ENCODE results near the gene IPCEF1.
"Not testable (repeated sequence)": the region's sequence is repeated elsewhere in the genome, so short reads cannot be mapped to it uniquely, and the experiment has no call there.

The IPCEF1 gene

GRCh38 chr6:154187203-154187602 is 169.4 kb downstream of the IPCEF1 start:
- WGBS, 2 experiments = 92 to 96% methylated on average over 2 to 3 of the region's 3 CpGs

GRCh38 chr6:154179434-154179833 is 177.2 kb downstream of the IPCEF1 start:
- H3K4me1 ChIP-seq (ENCODE audit: control insufficient read depth, insufficient read depth, low read length) = no peaks in the 10 kb centered on the region
- no peaks in the 10 kb centered on the region for H3K36me3 ChIP-seq (ENCODE audit: control insufficient read depth, insufficient read depth, low read length)
- 95 to 96% methylated on average over 5 of the region's 5 CpGs for WGBS, 2 experiments
- H3K27ac ChIP-seq (ENCODE audit: insufficient read depth, low read depth, low read length, poor library complexity, severe bottlenecking) = no peak overlapping the region
- H3K4me3 ChIP-seq (ENCODE audit: insufficient read depth, low read depth, low read length) = no peak overlapping the region
- H3K9me3 ChIP-seq (ENCODE audit: control insufficient read depth, low read length) = no peaks in the 10 kb centered on the region
- H3K27me3 ChIP-seq (ENCODE audit: control insufficient read depth, insufficient read depth, low read length, poor library complexity, severe bottlenecking) = no peaks in the 10 kb centered on the region

More at GRCh38 chr6:154187203-154187602, 169.4 kb downstream of the IPCEF1 start:
- no peaks in the 10 kb centered on the region for H3K4me1 ChIP-seq (ENCODE audit: control insufficient read depth, insufficient read depth, low read length)
- H3K4me3 ChIP-seq (ENCODE audit: insufficient read depth, low read depth, low read length) = no peak overlapping the region
- H3K36me3 ChIP-seq (ENCODE audit: control insufficient read depth, insufficient read depth, low read length) = no peaks in the 10 kb centered on the region
- no peaks in the 10 kb centered on the region for H3K9me3 ChIP-seq (ENCODE audit: control insufficient read depth, low read length)
- no peaks in the 10 kb centered on the region for H3K27me3 ChIP-seq (ENCODE audit: control insufficient read depth, insufficient read depth, low read length, poor library complexity, severe bottlenecking)
- H3K27ac ChIP-seq (ENCODE audit: insufficient read depth, low read depth, low read length, poor library complexity, severe bottlenecking) = no peak overlapping the region

- not testable (repeated sequence) for H3K27ac ChIP-seq (ENCODE audit: insufficient read depth, low read depth, low read length, poor library complexity, severe bottlenecking); H3K27me3 ChIP-seq (ENCODE audit: control insufficient read depth, insufficient read depth, low read length, poor library complexity, severe bottlenecking); H3K4me3 ChIP-seq (ENCODE audit: insufficient read depth, low read depth, low read length); H3K36me3 ChIP-seq (ENCODE audit: control insufficient read depth, insufficient read depth, low read length); H3K9me3 ChIP-seq (ENCODE audit: control insufficient read depth, low read length); H3K4me1 ChIP-seq (ENCODE audit: control insufficient read depth, insufficient read depth, low read length)
- WGBS, 2 experiments = 85 to 88% methylated on average over 5 of the region's 5 CpGs
These were observed 184.2 kb downstream of the IPCEF1 start for GRCh38 chr6:154172393-154172792.

GRCh38 chr6:154170106-154170505 is 186.5 kb downstream of the IPCEF1 start:
- Histone ChIP-seq H3K36me3 (ENCODE audit: control insufficient read depth, insufficient read depth, low read length) (no peaks in the 10 kb centered on the region), H3K4me1 (ENCODE audit: control insufficient read depth, insufficient read depth, low read length) (no peaks in the 10 kb centered on the region), H3K9me3 (ENCODE audit: control insufficient read depth, low read length) (no peaks in the 10 kb centered on the region), H3K27me3 (ENCODE audit: control insufficient read depth, insufficient read depth, low read length, poor library complexity, severe bottlenecking) (no peaks in the 10 kb centered on the region), H3K4me3 (ENCODE audit: insufficient read depth, low read depth, low read length) (no peak overlapping the region), H3K27ac (ENCODE audit: insufficient read depth, low read depth, low read length, poor library complexity, severe bottlenecking) (no peak overlapping the region)
- 86 to 88% methylated on average over 2 of the region's 2 CpGs for whole genome bisulfite sequencing, 2 experiments

- WGBS, 2 experiments = 88 to 96% methylated on average over 5 of the region's 5 CpGs
- H3K36me3 ChIP-seq (ENCODE audit: control insufficient read depth, insufficient read depth, low read length) = no peaks in the 10 kb centered on the region
- no peak overlapping the region for H3K4me3 ChIP-seq (ENCODE audit: insufficient read depth, low read depth, low read length)
- H3K4me1 ChIP-seq (ENCODE audit: control insufficient read depth, insufficient read depth, low read length) = no peaks in the 10 kb centered on the region
- no peaks in the 10 kb centered on the region for H3K27me3 ChIP-seq (ENCODE audit: control insufficient read depth, insufficient read depth, low read length, poor library complexity, severe bottlenecking)
- no peaks in the 10 kb centered on the region for H3K9me3 ChIP-seq (ENCODE audit: control insufficient read depth, low read length)
- no peak overlapping the region for H3K27ac ChIP-seq (ENCODE audit: insufficient read depth, low read depth, low read length, poor library complexity, severe bottlenecking)
These were observed 187.3 kb downstream of the IPCEF1 start for GRCh38 chr6:154169193-154169847.

GRCh38 chr6:154167126-154167525 is 189.5 kb downstream of the IPCEF1 start:
- no peak overlapping the region for H3K4me3 ChIP-seq (ENCODE audit: insufficient read depth, low read depth, low read length)
- H3K4me1 ChIP-seq (ENCODE audit: control insufficient read depth, insufficient read depth, low read length) = no peaks in the 10 kb centered on the region
- H3K9me3 ChIP-seq (ENCODE audit: control insufficient read depth, low read length) = no peaks in the 10 kb centered on the region
- 96 to 97% methylated on average over 2 of the region's 2 CpGs for WGBS, 2 experiments
- no peaks in the 10 kb centered on the region for H3K27me3 ChIP-seq (ENCODE audit: control insufficient read depth, insufficient read depth, low read length, poor library complexity, severe bottlenecking)
- no peak overlapping the region for H3K27ac ChIP-seq (ENCODE audit: insufficient read depth, low read depth, low read length, poor library complexity, severe bottlenecking)
- H3K36me3 ChIP-seq (ENCODE audit: control insufficient read depth, insufficient read depth, low read length) = no peaks in the 10 kb centered on the region

GRCh38 chr6:154166140-154166539 is 190.5 kb downstream of the IPCEF1 start:
- WGBS, 2 experiments = 91 to 93% methylated on average over 9 of the region's 9 CpGs
- no peaks in the 10 kb centered on the region for H3K9me3 ChIP-seq (ENCODE audit: control insufficient read depth, low read length)
- H3K27ac ChIP-seq (ENCODE audit: insufficient read depth, low read depth, low read length, poor library complexity, severe bottlenecking) = no peak overlapping the region
- no peaks in the 10 kb centered on the region for H3K36me3 ChIP-seq (ENCODE audit: control insufficient read depth, insufficient read depth, low read length)
- no peaks in the 10 kb centered on the region for H3K27me3 ChIP-seq (ENCODE audit: control insufficient read depth, insufficient read depth, low read length, poor library complexity, severe bottlenecking)
- H3K4me1 ChIP-seq (ENCODE audit: control insufficient read depth, insufficient read depth, low read length) = no peaks in the 10 kb centered on the region
- no peak overlapping the region for H3K4me3 ChIP-seq (ENCODE audit: insufficient read depth, low read depth, low read length)

GRCh38 chr6:154165478-154165877 is 191.1 kb downstream of the IPCEF1 start:
- 93 to 97% methylated on average over 2 of the region's 2 CpGs for WGBS, 2 experiments
- H3K27ac ChIP-seq (ENCODE audit: insufficient read depth, low read depth, low read length, poor library complexity, severe bottlenecking) = no peak overlapping the region
- no peaks in the 10 kb centered on the region for H3K4me1 ChIP-seq (ENCODE audit: control insufficient read depth, insufficient read depth, low read length)
- no peaks in the 10 kb centered on the region for H3K27me3 ChIP-seq (ENCODE audit: control insufficient read depth, insufficient read depth, low read length, poor library complexity, severe bottlenecking)
- H3K36me3 ChIP-seq (ENCODE audit: control insufficient read depth, insufficient read depth, low read length) = no peaks in the 10 kb centered on the region
- no peak overlapping the region for H3K4me3 ChIP-seq (ENCODE audit: insufficient read depth, low read depth, low read length)
- no peaks in the 10 kb centered on the region for H3K9me3 ChIP-seq (ENCODE audit: control insufficient read depth, low read length)

- Histone ChIP-seq H3K4me1 (ENCODE audit: control insufficient read depth, insufficient read depth, low read length) (no peaks in the 10 kb centered on the region), H3K36me3 (ENCODE audit: control insufficient read depth, insufficient read depth, low read length) (no peaks in the 10 kb centered on the region), H3K9me3 (ENCODE audit: control insufficient read depth, low read length) (no peaks in the 10 kb centered on the region), H3K27me3 (ENCODE audit: control insufficient read depth, insufficient read depth, low read length, poor library complexity, severe bottlenecking) (no peaks in the 10 kb centered on the region), H3K4me3 (ENCODE audit: insufficient read depth, low read depth, low read length) (no peak overlapping the region), H3K27ac (ENCODE audit: insufficient read depth, low read depth, low read length, poor library complexity, severe bottlenecking) (no peak overlapping the region)
- WGBS, 2 experiments = 94% methylated on average over 5 of the region's 5 CpGs
These were observed 192.2 kb downstream of the IPCEF1 start for GRCh38 chr6:154164397-154164796.

- 89 to 92% methylated on average over 3 of the region's 3 CpGs for WGBS, 2 experiments
- H3K27me3 ChIP-seq (ENCODE audit: control insufficient read depth, insufficient read depth, low read length, poor library complexity, severe bottlenecking) = no peaks in the 10 kb centered on the region
- H3K4me3 ChIP-seq (ENCODE audit: insufficient read depth, low read depth, low read length) = no peak overlapping the region
These were observed 194.9 kb downstream of the IPCEF1 start for GRCh38 chr6:154161689-154162088.

GRCh38 chr6:154159126-154159525 is 197.5 kb downstream of the IPCEF1 start:
- Histone ChIP-seq H3K9me3 (ENCODE audit: control insufficient read depth, low read length) (no peaks in the 10 kb centered on the region), H3K27ac (ENCODE audit: insufficient read depth, low read depth, low read length, poor library complexity, severe bottlenecking) (no peak overlapping the region), H3K4me3 (ENCODE audit: insufficient read depth, low read depth, low read length) (no peak overlapping the region), H3K4me1 (ENCODE audit: control insufficient read depth, insufficient read depth, low read length) (no peaks in the 10 kb centered on the region), H3K36me3 (ENCODE audit: control insufficient read depth, insufficient read depth, low read length) (no peaks in the 10 kb centered on the region), H3K27me3 (ENCODE audit: control insufficient read depth, insufficient read depth, low read length, poor library complexity, severe bottlenecking) (no peaks in the 10 kb centered on the region)
- WGBS, 2 experiments = 84 to 90% methylated on average over 2 of the region's 2 CpGs

More at GRCh38 chr6:154161689-154162088, 194.9 kb downstream of the IPCEF1 start:
- no peaks in the 10 kb centered on the region for H3K9me3 ChIP-seq (ENCODE audit: control insufficient read depth, low read length)
- no peak overlapping the region for H3K27ac ChIP-seq (ENCODE audit: insufficient read depth, low read depth, low read length, poor library complexity, severe bottlenecking)
- H3K4me1 ChIP-seq (ENCODE audit: control insufficient read depth, insufficient read depth, low read length) = no peaks in the 10 kb centered on the region
- no peaks in the 10 kb centered on the region for H3K36me3 ChIP-seq (ENCODE audit: control insufficient read depth, insufficient read depth, low read length)
